NCI-H345 treated with DMSO at 0.1 percent for 48 hours (cell line): ENCODE results near the gene ZSCAN5A.
"Not testable (repeated sequence)": the region's sequence is repeated elsewhere in the genome, so short reads cannot be mapped to it uniquely, and the experiment has no call there.

Experiments
- DNase-seq: peaks from one replicate; lab custom pipeline; 2025; ENCODE audit not compliant: unreplicated experiment; lab: John Stamatoyannopoulos, UW

Gene ZSCAN5A

DNA sequence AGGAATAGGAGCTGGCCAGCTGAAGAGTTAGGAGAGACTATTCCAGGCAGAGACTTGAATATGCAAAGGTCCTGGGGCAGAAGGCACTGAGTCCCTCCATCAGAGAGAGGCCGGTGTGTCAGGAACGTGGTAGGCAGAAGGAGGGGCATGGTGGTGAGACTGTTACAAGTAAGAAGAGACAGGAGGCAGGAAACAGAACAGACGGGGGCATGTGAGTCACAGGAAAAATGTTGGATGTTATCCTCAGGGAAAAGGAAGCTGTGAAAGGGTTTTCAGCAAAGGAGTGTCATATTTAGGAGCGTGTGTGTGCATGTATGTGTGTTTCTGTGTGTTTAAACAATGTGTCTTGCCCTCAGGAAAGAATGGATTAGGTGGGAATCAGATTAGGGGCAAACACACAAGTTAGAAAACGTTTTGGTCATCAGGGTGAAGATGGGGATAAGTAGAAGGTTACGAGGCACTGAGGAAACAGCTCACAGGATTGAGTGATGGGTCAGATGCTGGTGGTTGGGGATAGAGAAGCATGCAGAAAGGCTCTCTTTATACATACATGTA, 41.0 kb downstream of the ZSCAN5A start:
- no peak for DNase-seq

DNA sequence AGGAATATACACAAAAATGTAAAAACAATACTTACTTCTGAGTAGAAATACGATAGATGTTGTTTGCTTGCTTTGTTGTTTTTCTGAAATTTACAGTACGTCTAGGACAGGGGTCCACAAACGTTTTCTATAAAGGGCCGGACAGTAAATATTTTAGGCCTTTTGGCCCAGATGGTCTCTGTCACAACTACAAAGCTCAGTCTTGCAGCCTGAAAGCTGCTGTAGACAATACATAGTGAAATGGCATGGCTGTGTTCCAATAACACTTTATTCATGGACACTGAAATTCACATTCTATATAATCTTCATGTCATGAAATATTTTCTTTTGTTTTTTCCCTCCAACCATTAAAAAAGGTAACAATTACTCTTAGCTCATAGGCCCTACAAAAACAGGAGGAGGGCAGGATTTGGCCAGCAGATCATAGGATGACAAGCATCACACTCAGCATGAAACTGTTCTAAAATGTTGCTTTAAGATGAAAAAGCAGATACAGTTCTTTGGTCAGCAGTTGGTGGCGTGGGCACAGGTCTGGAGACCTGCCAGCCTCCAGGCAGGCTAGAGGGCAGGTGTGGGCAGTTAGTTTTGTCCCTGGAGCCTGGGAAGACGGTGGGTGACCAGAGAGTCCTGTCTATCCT, 42.4 kb downstream of the ZSCAN5A start, which contains the start of gene EDDM13:
Gene EDDM13, plus strand, starts transcription at position 588 of the 638 bp plus-strand sequence. CDS start 87 bp downstream, outside the sequence.
- DNase-seq: no peak

DNA sequence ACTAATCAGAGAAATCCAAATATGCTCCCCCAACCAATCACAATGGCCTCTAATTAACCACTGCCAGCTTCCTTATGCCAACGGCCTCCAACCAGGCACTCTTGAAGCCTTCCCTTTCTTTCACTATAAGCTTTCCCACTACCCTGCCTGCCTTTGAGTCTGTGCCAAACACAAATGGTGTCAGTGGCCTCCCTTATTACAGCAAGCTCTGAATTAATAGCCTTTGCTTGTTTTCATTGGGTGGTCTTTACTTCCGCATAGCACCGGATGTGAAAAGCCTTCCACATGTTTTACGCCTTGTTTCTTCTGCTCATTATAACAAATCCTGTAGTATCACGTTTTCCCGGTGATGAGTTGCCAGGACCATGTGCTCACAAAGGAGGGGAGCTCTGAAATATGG, 43.5 kb downstream of the ZSCAN5A start:
- DNase-seq: no peak

DNA sequence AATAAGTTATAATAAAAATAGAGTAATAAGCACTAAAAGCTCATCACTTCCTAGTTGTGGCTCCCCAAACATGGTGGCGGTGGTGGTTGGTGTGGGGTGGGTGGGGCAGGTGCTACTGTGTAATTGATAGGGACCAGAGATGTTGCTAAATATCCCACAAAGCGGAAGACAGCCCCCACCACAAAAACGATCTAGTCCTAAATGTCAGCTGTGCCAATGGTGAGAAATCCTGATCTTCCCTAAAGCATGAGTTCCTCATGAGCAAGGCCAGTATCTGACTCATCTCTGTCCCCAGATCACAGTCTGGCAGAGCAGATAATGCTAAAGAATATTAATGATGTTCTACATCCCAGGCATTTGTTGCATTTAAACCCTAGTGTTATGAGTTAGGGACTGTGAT, 44.0 kb downstream of the ZSCAN5A start:
- no peak for DNase-seq

DNA sequence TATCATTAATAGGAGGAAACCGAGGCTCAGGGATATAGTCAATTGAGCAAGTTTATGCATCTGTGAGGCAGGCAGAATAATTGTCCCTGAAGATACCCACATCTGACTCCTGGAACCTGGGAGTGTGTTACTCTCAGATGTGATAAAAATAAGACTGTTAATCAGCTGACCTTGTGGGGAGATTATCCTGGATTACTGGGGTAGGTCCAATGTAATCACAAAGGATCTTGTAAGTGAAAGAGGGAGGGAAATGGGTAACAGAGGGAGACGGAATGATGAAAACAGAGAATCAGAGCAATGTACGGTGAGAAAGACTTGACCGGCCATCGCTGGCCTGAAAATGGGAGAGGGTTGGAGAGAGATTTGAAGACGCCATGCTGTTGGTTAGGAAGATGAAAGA, 45.3 kb downstream of the ZSCAN5A start:
- no peak for DNase-seq

DNA sequence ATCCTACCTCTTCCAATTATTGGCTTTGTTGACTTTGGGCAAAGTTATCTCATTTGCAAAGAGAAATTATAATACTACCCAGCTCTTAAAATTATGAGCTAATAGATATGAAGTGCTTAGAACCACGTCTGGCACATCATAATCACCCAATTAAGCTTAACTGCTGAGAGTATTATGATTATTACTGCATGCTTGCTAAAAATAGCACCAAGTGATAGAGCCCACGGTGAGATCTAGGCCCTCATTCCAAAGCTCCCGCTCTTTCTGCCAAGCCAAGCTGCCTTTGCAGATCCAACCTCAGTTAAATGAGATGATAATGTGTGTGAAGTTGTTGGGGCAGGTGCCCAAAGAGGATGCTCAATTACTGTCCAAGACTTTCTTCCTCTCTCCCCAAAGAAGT, 48.6 kb downstream of the ZSCAN5A start:
- no peak for DNase-seq

DNA sequence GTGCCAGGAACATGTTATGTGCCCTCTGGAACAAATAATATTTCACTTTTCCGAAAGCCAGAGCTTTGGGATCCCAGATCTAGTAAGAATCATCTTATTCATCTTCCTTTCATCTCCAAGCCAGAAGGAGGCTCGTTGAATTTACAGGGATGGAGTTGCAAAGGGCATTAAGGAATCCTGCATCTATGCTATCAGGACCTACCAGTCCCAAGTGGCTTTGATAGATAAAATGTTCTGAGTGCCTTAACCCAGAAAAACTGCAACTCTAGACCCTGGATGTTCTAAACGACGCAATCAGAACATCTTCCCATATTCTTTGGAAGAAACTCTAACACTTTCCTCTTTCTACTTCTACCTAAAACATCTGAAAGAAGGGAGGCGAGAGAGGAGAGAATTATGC, 51.3 kb downstream of the ZSCAN5A start:
- DNase-seq: no peak

DNA sequence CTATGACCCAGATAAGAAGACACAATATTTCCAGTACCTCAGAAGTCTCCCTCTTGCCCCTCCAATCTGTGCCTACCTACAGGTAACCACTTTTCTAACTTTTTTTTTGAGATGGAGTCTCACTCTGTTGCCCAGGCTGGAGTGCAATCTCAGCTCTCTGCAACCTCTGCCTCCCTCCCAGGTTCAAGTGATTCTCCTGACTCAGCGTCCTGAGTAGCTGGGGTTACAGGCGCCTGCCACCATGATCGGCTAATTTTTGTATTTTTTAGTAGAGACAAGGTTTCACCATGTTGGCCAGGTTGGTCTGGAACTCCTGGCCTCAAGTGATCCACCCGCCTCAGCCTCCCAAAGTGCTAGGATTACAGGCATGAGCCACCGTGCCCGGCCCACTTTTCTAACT, 52.7 kb downstream of the ZSCAN5A start:
- not testable (repeated sequence) for DNase-seq

DNA sequence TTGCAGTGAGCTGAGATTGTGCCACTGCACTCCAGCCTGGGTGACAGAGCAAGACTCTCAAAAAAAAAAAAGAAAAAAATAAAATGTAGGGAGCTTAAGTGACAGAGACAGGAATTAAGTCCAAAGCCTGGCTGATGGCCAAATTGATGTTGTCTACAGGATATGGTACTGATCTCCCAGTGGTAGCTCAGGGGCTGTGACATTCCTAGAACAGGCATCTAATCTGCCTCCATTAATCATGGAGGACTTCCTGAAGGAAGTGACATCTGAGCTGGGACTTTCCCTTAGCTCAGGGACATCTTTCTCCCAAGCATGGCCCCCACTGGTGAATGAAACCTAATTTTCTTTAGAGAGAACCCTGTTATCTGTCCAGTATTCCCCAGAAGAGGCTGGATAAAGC, 53.5 kb downstream of the ZSCAN5A start:
- no peak for DNase-seq

DNA sequence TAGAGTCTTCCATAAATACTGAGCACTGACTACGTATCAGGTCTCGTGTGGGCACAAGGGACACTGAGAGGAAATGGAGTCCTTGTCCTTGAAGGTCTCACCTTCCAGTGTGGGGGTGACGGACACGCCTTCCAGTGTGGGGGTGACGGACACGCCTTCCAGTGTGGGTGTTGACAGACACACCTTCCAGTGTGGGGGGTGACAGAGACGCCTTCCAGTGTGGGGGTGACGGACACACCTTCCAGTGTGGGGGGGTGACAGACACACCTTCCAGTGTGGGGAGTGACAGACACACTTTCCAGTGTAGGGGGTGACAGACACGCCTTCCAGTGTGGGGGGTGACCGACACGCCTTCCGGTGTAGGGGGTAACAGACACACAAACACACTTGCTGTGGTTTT, 56.4 kb downstream of the ZSCAN5A start:
- DNase-seq: no peak

DNA sequence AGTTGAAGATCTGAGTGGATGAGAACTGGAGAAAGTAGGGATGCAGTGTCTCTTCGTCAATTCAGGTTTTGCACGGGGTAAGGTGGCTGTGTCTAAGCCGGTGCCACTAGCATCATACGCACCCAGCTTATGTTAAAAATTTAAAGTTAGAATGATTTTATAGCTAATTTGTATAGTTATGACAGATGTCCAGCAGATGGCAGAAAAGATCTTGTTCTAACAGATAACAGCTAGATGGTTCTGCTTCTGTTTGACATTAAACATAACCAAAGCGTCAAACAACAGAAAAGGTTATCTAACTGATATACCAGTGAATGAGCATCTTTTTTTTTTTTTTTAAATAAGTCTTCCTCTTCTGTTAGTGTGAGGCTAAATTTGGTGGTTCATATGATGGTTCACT, 60.9 kb downstream of the ZSCAN5A start:
- DNase-seq: peak; percentile 29

DNA sequence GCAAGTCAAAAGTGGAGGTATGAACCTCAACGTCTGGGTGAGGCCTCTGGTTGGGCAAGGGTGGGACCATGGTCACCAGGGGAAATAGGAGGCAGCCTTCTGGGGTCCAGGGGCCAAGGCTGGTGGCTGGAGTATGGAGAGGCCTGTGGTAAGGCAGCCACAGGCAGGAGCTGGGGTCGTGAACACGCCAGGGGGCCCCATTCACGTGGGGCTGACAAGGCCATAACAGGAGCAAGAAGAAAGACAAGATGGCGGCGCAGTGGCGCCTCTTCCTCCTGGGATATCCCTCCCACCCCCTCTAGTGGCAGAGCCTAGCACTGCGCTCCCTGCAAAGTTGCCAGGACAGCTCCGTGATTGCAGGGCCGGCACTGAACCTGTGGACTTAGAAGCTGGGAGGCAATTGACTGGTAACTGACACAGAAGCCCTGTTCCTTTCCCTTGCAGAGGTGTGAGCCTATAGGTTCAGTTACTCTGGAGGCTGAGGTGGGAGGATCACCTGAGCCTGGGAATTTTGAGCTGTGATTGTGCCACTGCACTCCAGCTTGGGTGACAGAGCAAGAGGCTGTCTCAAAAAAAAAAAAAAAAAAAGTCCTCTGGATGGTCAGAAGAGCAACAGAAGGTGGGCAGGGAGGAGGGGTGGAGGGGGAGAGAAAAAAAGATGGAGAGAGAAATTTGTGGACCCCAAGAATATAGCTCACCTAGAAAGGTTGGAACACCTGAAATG, 61.8 kb downstream of the ZSCAN5A start:
- no peak for DNase-seq

DNA sequence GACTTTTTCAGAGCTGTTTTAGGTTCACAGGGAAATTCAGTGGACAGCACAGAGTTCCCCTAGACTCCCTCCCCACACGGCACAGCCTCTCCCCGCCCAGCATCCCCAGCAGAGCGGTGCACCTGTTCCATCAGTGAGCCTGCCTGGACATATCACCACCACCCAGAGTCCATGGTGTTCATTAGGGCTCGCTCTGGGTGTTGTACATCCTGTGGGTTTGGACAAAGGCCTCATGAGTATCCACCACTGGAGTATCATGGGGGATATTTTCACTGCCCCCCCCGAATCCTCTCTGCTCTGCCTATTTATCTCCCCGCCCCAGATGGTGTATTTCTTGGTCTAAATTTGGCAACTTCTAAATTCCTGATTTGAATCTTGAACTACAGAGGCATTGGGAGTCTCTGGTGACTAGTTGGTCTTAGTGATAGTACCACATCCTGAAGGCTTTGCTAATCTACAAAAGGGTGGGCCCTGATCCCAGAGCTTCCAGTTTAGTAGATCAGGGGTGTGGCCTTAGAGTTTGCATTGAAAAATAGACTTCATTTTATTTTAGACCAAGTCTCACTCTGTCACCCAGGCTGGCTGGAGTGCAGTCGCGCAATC, 65.8 kb downstream of the ZSCAN5A start:
- not testable (repeated sequence) for DNase-seq

DNA sequence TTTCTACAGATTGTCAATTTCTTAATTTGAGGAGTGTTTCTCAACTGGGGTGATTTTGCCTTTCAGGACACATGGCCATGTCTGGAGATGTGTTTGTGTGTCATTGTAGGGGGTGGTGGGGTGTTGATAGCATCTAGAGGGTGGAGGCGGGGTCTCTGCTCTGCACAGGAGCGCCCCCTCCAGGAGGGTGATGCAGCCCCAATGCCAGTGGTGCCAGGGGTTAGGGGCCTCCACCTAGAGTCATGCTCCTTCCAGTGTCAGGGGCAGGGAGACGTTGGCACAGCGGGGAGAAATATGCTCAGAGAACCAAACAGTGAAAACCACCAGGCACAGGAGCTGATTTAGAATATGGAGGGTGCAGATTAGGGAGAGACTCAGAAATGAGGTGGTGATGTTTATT, 68.9 kb downstream of the ZSCAN5A start:
- DNase-seq: not testable (repeated sequence)

DNA sequence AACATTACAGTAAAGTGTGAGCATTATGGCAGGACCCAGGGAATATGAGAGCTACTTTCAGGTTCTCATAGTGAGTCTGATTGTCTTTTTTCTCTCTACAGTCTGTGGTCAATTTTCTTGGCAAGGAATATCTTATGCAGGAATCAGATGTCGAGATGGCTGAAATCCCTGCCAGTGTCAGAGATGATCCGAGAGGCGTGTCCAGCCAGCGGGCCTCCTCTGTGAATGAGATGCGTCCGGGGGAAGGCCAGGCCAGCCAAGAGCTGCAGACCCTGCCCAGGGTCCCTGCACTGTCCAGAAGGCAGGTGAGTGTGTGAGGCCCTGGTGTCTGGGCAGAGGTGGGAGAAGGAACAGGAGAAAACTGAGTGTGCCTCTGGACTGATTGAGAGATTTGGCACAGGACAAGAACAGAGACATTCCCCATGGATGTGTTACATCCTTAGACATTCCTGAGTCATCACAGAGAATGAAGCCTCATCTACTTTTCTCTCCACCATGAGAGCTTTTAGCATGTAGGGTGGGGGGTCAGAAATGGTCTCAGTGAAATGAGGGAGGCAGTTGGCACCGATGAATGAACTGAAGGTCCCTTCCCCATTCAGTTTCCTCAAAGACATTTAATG, 69.4 kb downstream of the ZSCAN5A start:
- no peak for DNase-seq

DNA sequence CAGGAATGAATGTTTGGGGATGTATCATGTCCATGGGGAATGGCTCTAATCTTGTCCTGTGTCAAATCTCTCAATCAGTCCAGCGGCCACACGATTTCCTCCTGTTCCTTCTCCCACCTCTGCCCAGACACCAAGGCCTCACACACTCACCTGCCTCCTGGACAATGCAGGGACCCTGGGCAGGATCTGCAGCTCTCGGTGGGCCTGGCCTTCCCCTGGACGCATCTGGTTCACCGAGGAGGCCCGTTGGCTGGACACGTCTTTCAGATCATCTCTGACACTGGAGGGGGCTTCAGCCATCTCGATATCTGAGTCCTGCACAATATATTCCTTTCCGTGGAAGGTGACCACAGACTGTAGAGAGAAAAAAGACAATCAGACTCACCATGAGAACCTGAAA, 91.2 kb downstream of the ZSCAN5A start:
- no peak for DNase-seq

DNA sequence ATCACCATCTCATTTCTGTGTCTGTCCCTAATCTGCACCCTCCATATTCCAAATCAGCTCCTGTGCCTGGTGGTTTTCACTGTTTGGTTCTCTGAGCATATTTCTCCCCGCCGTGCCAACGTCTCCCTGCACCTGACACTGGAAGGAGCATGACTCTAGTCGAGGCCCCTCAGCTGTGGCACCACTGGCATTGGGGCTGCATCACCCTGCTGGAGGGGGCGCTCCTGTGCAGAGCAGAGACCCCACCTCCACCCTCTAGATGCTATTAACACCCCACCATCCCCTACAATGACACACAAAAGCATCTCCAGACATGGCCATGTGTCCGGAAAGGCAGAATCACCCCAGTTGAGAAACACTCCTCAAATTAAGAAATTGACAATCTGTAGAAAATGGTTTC, 91.7 kb downstream of the ZSCAN5A start:
- DNase-seq: no peak

DNA sequence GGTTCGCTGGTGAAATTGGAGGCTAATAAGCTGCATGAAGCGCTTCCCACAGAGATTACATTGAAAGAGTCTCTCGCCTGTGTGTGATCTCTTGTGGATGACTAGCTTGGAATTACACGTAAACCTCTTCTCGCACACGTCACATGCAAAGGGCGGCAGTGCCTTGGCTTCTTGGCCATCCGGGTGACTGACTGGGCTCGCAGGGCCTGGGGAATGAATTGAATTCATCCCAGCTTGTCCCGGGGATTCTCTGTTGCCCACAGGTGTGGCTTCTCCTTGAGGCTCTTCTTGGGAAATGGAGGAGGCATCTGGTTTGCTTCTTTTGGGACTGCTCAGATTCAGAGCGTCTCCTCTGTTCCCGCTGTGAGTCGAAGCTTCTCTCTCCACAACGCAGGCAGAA, 92.8 kb downstream of the ZSCAN5A start:
- DNase-seq: no peak

DNA sequence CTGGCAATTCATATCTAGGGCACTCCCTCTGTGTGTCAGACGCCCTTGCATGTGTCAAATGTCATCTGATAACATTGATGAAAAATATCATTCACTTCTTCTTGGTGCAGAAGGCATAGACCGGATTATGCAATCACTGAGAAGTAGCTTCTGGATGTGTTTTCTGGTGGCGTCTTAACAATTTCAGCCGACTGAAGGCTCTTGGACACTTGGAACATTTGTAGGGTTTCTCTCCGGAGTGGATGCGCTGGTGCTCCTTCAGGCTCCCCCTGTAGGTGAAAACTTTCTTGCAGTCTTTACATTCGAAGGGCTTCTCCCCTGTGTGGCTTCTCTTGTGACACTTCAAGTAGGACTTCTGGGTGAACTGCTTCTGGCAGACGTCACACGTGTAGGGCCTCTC, 93.2 kb downstream of the ZSCAN5A start:
- not testable (repeated sequence) for DNase-seq

DNA sequence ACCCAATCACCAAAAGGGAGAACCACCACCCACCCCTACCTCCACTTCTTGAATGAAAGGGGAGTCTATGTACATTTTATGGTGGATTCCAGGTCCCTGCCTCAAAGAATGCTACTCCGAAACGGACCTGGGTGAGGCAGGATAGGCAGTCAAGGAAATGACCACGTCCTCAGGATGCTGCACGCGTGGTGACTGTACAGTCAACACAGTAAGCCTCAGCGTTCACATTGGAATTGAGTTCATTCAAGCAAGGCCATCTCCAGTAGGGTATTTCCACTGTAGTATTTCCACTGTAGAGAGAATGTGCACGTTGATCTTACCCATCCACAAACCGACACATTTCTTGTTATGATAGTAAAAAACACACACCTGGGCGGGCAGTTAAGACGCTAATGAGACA, 95.7 kb downstream of the ZSCAN5A start:
- DNase-seq: no peak
